ENCODE measurements around the gene PIGA.

The PIGA gene

GRCh38 chrX:15321447-15321846 is 13.9 kb downstream of the PIGA start:
- Histone ChIP-seq H3K9ac (ENCODE audit: low read length) (no peak overlapping the region), H3K4me2 (ENCODE audit: low read depth, low read length, poor library complexity, severe bottlenecking) (no peak overlapping the region), H3K79me2 (ENCODE audit: insufficient read depth, low read length) (no peaks in the 10 kb centered on the region), H3F3A (ENCODE audit: insufficient read depth) (no peaks in the 10 kb centered on the region), H3K36me3 (ENCODE audit: low read length) (no peaks in the 10 kb centered on the region; the same call in 1 of the 2 replicates), H2AFZ (ENCODE audit: low read depth, low read length, severe bottlenecking) (no peak overlapping the region), H3K4me3 (ENCODE audit: insufficient read depth, low read length, poor library complexity, severe bottlenecking) (no peak overlapping the region), H3K27me3 (ENCODE audit: low read length) (no peaks in the 10 kb centered on the region), H3K9me3 (ENCODE audit: insufficient read depth, low read length) (no peaks in the 10 kb centered on the region), H3K27ac (ENCODE audit: low read depth, low read length) (no peak overlapping the region), H3K9me2 (replicated peaks; ENCODE audit: insufficient read depth, low read length) (no peaks in the 10 kb centered on the region), H4K20me1 (ENCODE audit: low read depth, low read length) (no peaks in the 10 kb centered on the region)
- TF ChIP-seq CTCF (IDR thresholded peaks at IDR 0.05; ENCODE audit: insufficient read depth, low read length, poor library complexity, severe bottlenecking) (no peak), EZH2phosphoT487 (conservative IDR thresholded peaks at IDR 0.05; ENCODE audit: low read length) (no peak)

- Histone ChIP-seq H3K36me3 (ENCODE audit: low read length) (no peaks in the 10 kb centered on the region; the same call in 1 of the 2 replicates), H3F3A (ENCODE audit: insufficient read depth) (no peaks in the 10 kb centered on the region), H3K27ac (ENCODE audit: low read depth, low read length) (no peak overlapping the region), H3K27me3 (ENCODE audit: low read length) (no peaks in the 10 kb centered on the region), H2AFZ (ENCODE audit: low read depth, low read length, severe bottlenecking) (no peak overlapping the region), H3K4me2 (ENCODE audit: low read depth, low read length, poor library complexity, severe bottlenecking) (no peak overlapping the region), H3K9me3 (ENCODE audit: insufficient read depth, low read length) (no peaks in the 10 kb centered on the region), H3K79me2 (ENCODE audit: insufficient read depth, low read length) (no peaks in the 10 kb centered on the region), H3K9ac (ENCODE audit: low read length) (no peak overlapping the region), H3K9me2 (replicated peaks; ENCODE audit: insufficient read depth, low read length) (no peaks in the 10 kb centered on the region), H4K20me1 (ENCODE audit: low read depth, low read length) (no peaks in the 10 kb centered on the region), H3K4me3 (ENCODE audit: insufficient read depth, low read length, poor library complexity, severe bottlenecking) (no peak overlapping the region)
- TF ChIP-seq CTCF (IDR thresholded peaks at IDR 0.05; ENCODE audit: insufficient read depth, low read length, poor library complexity, severe bottlenecking) (no peak), EZH2phosphoT487 (conservative IDR thresholded peaks at IDR 0.05; ENCODE audit: low read length) (no peak)
Observed at GRCh38 chrX:15320297-15320696, 15.0 kb downstream of the PIGA start.

- Histone ChIP-seq H3K27ac (ENCODE audit: low read depth, low read length) (no peak overlapping the region), H3K9me2 (replicated peaks; ENCODE audit: insufficient read depth, low read length) (no peaks in the 10 kb centered on the region), H3K79me2 (ENCODE audit: insufficient read depth, low read length) (no peaks in the 10 kb centered on the region), H3K27me3 (ENCODE audit: low read length) (no peaks in the 10 kb centered on the region), H3K9me3 (ENCODE audit: insufficient read depth, low read length) (no peaks in the 10 kb centered on the region), H2AFZ (ENCODE audit: low read depth, low read length, severe bottlenecking) (no peak overlapping the region), H3K9ac (ENCODE audit: low read length) (no peak overlapping the region), H3F3A (ENCODE audit: insufficient read depth) (no peaks in the 10 kb centered on the region), H3K36me3 (ENCODE audit: low read length) (no peaks in the 10 kb centered on the region; the same call in 1 of the 2 replicates), H4K20me1 (ENCODE audit: low read depth, low read length) (no peaks in the 10 kb centered on the region), H3K4me3 (ENCODE audit: insufficient read depth, low read length, poor library complexity, severe bottlenecking) (no peak overlapping the region), H3K4me2 (ENCODE audit: low read depth, low read length, poor library complexity, severe bottlenecking) (no peak overlapping the region)
- TF ChIP-seq CTCF (IDR thresholded peaks at IDR 0.05; ENCODE audit: insufficient read depth, low read length, poor library complexity, severe bottlenecking) (no peak), EZH2phosphoT487 (conservative IDR thresholded peaks at IDR 0.05; ENCODE audit: low read length) (no peak)
Observed at GRCh38 chrX:15319075-15319474, 16.2 kb downstream of the PIGA start.
